IPS-11a (cell line): Measurements from ENCODE around the gene SIGLEC14.

ENCODE experiments used
- H3K4me3 ChIP-seq: one replicate; pipeline ENCODE4 v1.5.1; 2013; ENCODE audit warnings: low read depth, low read length, control low read depth

Gene SIGLEC14

GRCh38 chr19:51626675-51627074 lies 19.9 kb downstream of the SIGLEC14 start:
- H3K4me3 ChIP-seq, result no peak overlapping the region

- H3K4me3 ChIP-seq, result no peak overlapping the region
Measured at GRCh38 chr19:51621178-51621577, 25.4 kb downstream of the SIGLEC14 start.

GRCh38 chr19:51615991-51616390 lies 30.6 kb downstream of the SIGLEC14 start:
- no peak overlapping the region for H3K4me3 ChIP-seq

GRCh38 chr19:51614789-51615188 lies 31.8 kb downstream of the SIGLEC14 start:
- no peak overlapping the region for H3K4me3 ChIP-seq

- H3K4me3 ChIP-seq, result no peak overlapping the region
Measured at GRCh38 chr19:51610576-51610975, 36.0 kb downstream of the SIGLEC14 start.

GRCh38 chr19:51607920-51608562 lies 38.6 kb downstream of the SIGLEC14 start:
- no peak overlapping the region for H3K4me3 ChIP-seq

- no peak overlapping the region for H3K4me3 ChIP-seq
Measured at GRCh38 chr19:51607077-51607476, 39.5 kb downstream of the SIGLEC14 start.

- no peak overlapping the region for H3K4me3 ChIP-seq
Measured at GRCh38 chr19:51602189-51602854, 44.3 kb downstream of the SIGLEC14 start.

- H3K4me3 ChIP-seq, result no peak overlapping the region
Measured at GRCh38 chr19:51600940-51601580, 45.6 kb downstream of the SIGLEC14 start.

- H3K4me3 ChIP-seq, result no peak overlapping the region
Measured at GRCh38 chr19:51599084-51599483, 47.5 kb downstream of the SIGLEC14 start.

- no peak overlapping the region for H3K4me3 ChIP-seq
Measured at GRCh38 chr19:51598159-51598915, 48.3 kb downstream of the SIGLEC14 start.

GRCh38 chr19:51595190-51596175 lies 51.1 kb downstream of the SIGLEC14 start:
- H3K4me3 ChIP-seq, result no peak overlapping the region

- H3K4me3 ChIP-seq, result peak overlapping the region; percentile 79
Measured at GRCh38 chr19:51594774-51595109, 51.9 kb downstream of the SIGLEC14 start.

- H3K4me3 ChIP-seq, result peak overlapping the region; percentile 79
Measured at GRCh38 chr19:51593969-51594773, 52.5 kb downstream of the SIGLEC14 start.

- H3K4me3 ChIP-seq, result peak overlapping the region; percentile 79
Measured at GRCh38 chr19:51593138-51593890, 53.3 kb downstream of the SIGLEC14 start.
